GM19324 (cell line): ENCODE data around the gene RSL1D1.
"Not testable (repeated sequence)": the region's sequence is repeated elsewhere in the genome, so short reads cannot be mapped to it uniquely, and the experiment has no call there.

Experiments
- ATAC-seq: cut with Tn5 transposase; IDR thresholded peaks from one replicate; pipeline ENCODE4 v1.9.1; 2021; ENCODE audit warnings: mild to moderate bottlenecking, moderate library complexity; ENCODE audit not compliant: unreplicated experiment, low FRiP score

The RSL1D1 gene

GRCh38 chr16:11844499-11844898 lies 6.8 kb downstream of the RSL1D1 start:
- no peak for ATAC-seq

DNA sequence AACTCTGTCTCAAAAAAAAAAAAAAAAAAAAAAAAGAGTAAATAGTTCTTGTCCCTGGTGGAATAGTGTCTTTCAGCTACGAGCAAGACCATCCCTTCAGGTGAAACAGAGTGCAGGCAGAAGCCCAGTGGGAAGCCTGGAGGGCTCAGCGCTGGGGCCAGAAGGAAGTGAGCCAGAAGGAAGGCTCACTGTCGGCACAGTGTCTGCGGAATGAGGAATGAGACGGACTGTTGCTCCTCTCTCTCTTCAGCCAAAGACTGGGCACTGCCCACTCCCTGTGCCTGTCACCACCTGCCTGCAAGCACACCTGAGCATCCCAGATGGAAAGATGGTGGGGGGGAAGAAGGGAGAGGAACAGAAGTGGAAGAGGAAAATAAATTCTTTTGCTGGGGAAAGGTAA lies 7.5 kb downstream of the RSL1D1 start:
- ATAC-seq = no peak

GRCh38 chr16:11843206-11843605 lies 8.1 kb downstream of the RSL1D1 start:
- no peak for ATAC-seq

DNA sequence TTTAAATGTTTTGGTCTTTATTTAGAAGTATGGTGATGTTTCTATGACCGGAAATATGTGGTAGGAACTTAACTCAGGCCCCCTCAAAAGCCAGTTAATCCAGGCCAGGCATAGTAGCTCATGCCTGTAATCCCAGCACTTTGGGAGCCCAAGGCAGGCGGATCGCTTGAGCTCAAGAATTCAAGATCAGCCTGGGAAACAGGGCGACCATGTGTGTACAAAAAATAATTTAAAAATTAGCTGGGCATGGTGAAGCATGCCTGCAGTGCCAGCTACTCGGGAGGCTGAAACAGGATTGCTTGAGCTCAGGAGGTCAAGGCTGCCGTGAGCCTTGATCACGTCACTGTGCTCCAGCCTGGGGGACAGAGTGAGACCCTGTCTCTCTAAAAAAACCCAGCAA lies 10.3 kb downstream of the RSL1D1 start:
- ATAC-seq = no peak

DNA sequence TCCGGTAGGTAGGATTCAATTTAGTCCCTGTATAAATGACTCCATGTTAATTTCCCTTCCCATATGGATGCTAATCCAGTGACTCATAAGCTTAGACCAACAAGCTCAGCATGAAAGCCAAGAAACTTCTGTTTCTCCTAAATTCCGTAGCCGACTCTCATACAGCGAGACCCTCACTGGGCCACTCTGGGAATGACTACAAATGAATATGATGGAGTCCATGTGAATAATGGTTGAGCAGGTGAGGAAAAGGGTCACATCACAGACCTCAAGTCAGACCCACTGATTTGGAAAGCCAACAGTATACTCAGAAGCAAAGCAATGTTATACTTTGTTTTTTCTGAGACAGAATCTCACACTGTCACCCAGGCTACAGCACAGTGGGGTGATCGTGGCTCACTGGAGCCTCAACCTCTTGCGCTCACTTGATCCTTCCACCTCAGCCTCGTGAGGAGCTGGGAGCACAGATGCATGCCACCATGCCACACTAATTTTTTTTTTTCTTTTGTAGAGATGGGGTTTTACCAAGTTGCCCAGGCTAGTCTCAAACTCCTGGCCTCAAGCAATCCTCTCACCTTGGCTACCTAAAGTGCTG lies 14.6 kb downstream of the RSL1D1 start:
- no peak for ATAC-seq

DNA sequence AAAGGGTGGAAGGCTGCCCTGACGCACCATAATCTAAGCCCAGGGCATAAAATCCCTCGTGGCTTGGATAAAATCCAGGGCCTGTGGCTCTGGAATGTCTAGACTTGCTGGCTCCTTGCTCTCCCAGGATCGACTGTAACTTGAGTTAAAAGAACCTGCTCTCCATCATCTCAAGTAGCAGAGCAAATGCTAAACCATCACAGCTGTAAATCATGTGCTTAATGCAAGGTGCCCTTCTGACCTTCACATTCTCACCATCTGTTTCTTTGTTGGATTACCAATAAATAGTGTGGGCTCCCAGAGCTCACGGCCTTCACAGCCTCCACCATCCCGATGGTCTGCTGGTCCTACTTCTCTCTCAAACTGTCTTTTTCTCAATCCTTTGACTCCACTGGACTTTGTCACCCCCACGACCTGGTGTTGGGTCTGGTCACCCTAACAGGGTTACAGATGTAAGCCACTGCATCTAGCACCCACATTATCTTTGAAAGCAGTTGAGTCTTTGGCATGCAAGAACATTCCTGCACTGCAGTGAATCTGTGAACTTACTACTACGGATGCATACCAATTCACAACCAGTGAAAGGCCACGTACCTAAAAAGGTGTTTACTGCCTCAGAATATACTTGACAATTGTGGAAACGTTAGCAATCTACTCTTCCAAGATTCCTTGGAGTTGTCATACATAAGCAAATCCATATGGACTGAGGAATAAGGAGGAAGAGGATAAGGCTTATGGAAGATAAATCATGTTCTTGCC lies 15.3 kb downstream of the RSL1D1 start:
- no peak for ATAC-seq

GRCh38 chr16:11835309-11835708 lies 16.0 kb downstream of the RSL1D1 start:
- ATAC-seq = no peak

DNA sequence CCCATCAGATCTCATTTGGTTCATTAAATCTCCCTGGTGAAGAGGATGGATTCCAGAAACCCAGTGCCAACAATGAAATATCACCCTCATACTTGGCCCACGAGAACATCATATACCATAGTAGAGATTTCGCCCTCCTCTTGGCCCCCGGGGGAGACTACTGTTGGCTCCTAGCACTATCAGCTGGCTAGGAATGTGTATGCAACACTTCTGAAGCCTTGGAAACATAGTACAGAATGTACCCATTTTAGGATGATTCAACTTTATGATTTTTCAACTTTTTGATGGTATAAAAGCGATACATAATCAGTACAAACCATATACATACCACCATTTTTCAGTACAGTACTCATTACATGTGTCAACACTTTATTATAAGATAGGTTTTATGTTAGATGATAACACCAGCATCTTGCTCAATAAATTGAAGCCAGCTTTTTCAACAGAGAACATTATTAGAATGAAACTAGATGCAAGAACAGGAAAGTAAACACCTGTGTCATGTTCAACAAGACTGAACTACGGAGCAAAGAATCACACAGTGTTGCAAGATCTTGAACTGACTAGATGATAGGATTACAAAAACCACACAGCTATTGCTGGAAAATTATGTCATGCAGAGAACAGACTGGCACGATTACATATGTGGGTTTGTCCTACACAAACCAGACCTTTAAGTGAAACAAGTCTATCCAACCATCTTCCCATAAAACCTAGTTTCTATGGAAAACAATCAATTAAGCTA lies 17.2 kb downstream of the RSL1D1 start:
- no peak for ATAC-seq

DNA sequence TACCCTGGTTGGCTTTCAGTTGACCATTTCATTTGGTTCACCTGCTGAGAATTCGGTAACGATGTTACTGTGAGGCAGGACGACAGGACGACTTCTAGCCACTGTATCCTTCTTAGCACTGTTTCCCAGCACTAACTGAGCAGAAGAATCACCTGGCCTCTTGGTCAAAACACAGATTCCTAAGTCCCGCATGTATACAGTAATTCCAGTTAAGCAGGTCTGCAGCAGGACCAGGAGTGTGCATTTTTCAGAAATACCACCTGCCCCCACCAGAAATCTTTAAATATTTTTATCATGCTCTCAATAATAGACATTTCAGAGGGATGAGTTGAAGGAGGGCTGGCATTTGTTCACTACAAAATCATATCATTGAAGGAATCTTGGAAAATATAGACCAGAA lies 22.6 kb downstream of the RSL1D1 start:
- no peak for ATAC-seq

- ATAC-seq = not testable (repeated sequence)
Measured at GRCh38 chr16:11825520-11826165, 25.7 kb downstream of the RSL1D1 start.

- ATAC-seq = no peak
Measured at GRCh38 chr16:11824362-11824761, 27.0 kb downstream of the RSL1D1 start.

DNA sequence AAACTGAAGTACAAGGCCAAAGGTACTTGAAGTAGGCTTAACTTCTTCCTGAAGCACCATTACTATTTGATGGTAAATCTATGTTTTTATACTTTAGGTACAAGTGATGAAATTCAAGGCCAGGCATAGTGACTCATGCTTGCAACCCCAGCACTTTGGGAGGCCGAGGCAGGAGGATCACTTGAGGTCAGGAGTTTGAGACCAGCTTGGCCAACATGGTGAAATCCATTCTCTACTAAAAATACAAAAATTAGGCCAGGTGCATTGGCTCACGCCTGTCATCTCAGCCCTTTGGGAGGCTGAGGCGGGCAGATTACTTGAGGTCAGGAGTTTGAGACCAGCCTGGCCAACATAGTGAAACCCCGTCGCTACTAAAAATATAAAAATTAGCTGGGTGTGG lies 27.7 kb downstream of the RSL1D1 start:
- not testable (repeated sequence) for ATAC-seq

- no peak for ATAC-seq
Measured at GRCh38 chr16:11819798-11820197, 31.5 kb downstream of the RSL1D1 start.

GRCh38 chr16:11818970-11819369 lies 32.4 kb downstream of the RSL1D1 start:
- ATAC-seq = not testable (repeated sequence)

GRCh38 chr16:11816123-11816522 lies 35.2 kb downstream of the RSL1D1 start:
- no peak for ATAC-seq

GRCh38 chr16:11814800-11815199 lies 36.5 kb downstream of the RSL1D1 start:
- ATAC-seq = not testable (repeated sequence)

DNA sequence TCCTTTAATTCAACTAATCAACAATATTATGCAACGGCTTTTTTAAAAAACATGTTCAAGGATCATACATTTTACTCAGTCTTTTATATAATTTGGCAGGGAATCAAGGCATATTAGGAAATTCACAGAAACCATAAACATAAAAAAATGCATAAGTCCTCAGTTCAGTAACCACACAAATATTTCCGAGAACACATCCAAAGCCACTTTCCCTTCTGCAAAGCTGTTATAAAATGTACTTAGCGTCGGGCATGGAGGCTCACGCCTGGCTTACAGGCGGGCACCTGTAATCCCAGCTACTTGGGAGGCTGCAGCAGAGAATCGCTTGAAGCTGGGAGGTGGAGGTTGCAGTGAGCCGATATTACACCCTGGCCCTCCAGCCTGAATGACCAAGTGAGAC lies 44.6 kb downstream of the RSL1D1 start:
- no peak for ATAC-seq

DNA sequence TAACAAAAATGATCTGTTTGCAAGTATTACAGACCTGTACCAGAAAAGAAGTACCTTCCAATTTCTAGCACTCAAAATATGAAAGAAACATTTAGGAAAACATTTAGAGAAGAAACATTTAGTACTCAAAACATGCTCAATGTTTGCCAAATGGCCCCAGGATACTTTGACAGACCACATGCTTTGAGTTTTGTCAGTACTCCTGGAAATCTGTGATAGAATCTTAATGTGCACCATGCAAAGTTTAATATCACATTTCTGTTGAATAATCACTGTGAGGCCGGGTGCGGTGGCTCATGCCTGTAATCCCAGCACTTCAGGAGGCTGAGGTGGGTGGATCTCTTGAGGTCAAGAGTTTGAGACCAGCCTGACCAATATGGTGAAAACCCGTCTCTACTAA lies 45.8 kb downstream of the RSL1D1 start:
- ATAC-seq = no peak

DNA sequence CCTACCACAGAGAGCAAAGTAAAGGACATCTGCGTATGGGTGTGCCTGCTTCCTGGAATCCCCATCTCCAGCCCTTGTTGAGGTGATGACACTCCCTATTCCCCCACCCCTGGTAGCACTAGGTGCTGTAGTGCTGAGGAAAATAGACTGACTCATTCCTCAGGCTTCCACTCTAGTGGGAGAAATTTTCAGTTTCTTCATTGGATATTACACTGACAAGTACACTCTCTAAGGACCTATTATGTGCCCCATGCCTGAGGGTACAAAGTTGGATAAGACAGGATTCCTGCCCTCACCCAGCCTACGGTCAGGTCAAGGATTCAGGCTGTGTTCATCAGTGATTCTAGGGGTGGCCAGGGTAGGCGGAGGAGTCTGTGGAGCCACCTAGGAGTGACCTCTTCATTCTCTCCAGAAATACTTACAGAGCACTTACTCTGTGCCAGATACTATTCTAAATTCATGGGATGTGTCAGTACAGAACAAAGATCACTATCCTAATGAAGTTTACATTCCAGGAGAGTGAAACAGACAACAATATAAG lies 49.8 kb downstream of the RSL1D1 start:
- no peak for ATAC-seq

DNA sequence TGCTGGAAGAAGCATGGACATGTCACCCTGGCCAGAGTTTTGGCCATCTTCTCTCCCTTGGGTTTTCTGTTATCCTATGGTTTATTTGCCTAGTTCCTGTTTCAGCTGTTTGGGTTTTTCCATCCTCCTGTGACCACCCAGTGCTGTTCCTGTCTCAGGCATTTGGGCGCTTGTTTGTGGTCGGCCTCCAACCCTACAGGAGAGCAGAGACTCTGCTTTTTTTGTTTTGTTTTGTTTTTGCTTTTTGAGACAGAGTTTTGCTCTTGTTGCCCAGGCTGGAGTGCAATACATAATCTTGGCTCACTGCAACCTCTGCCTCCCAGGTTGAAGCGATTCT lies 51.0 kb downstream of the RSL1D1 start:
- no peak for ATAC-seq
